ENCODE measurements around the gene CST7. TPM values are rescaled to one million over a fixed set of nuclear protein-coding genes. Genes with fewer than 3 reads are reported as not detected.
"Not testable (repeated sequence)": the region's sequence is repeated elsewhere in the genome, so short reads cannot be mapped to it uniquely, and the experiment has no call there.

The CST7 gene
- total RNA-seq, 2 experiments from 2014 or later: 10.7 to 14.0 TPM

DNA sequence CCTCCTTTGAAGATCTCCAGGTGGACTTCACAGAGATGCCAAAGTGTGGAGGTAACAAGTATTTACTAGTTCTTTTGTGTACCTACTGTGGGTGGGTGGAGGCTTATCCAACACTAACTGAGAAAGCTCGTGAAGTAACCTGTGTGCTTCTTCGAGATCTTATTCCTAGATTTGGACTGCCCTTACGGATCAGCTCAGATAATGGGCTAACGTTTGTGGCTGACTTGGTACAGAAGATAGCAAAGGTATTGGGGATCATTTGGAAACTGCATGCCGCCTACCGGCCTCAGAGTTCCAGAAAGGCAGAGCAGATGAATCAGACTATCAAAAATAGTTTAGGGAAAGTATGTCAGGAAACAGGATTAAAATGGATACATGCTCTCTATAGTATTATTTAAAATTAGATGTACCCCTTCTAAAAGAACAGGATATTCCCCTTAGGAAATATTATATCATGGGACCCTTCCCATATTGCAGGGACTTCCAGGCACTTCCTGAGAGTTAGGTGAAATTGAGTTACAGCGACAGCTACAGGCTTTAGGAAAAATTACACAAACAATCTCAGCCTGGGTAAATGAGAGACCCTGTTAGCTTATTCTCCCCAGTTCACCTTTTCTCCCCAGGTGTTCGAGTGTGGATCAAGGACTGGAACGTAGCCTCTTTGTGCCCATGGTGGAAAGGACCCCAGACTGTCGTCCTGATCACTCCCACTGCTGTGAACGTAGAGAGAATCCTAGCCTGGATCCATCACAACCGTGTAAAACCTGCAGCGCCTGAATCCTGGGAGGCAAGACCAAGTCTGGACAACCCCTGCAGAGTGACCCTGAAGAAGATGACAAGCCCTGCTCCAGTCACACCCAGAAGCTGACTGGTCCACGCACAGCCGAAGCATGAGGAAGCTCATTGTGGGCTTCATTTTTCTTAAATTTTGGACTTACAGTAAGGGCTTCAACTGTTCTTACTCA, 18.1 kb upstream of the CST7 start:
- H3K27ac Mint-ChIP-seq; H3K36me3 Mint-ChIP-seq (ENCODE audit: low read depth); H3K4me3 Mint-ChIP-seq; DNase-seq; H3K27me3 Mint-ChIP-seq; intact Hi-C loops (cut with DNase I, micrococcal nuclease); ATAC-seq; H3K9me3 Mint-ChIP-seq (ENCODE audit: low read depth): not testable (repeated sequence)
- POLR2A ChIA-PET: interaction anchor here (0.6 kb wide), 1 partner anchor 1509 kb away, joined by 3 read pairs; the partner anchor contains the start of gene NAPB
- peaks cover 15% of the 10 kb centered on the region for H3K4me1 Mint-ChIP-seq
- CTCF ChIA-PET: interaction anchor here (0.6 to 1.9 kb wide), 6 partner anchors 11 to 1015 kb away, joined by 3 to 8 read pairs (median 4); no protein-coding TSS in a partner anchor

DNA sequence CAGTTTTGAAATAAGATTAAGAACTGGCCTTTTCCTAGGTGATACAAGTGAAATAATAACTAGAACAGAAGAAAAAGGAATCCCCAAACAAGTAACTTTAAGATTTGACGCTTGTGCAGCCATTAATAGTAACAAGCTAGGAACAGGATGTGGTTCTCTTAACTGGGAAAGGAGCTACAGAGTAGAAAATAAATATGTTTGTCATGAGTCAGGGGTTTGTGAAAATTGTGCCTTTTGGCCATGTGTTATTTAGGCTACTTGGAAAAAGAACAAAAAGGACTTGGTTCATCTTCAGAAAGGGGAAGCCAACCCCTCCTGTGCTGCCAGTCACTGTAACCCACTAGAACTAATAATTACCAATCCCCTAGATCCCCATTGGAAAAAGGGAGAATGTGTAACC, 17.2 kb upstream of the CST7 start:
- H3K27ac Mint-ChIP-seq: peak overlapping the region; percentile 6
- POLR2A ChIA-PET; DNase-seq; H3K9me3 Mint-ChIP-seq (ENCODE audit: low read depth); H3K36me3 Mint-ChIP-seq (ENCODE audit: low read depth); ATAC-seq; H3K27me3 Mint-ChIP-seq; H3K4me3 Mint-ChIP-seq; intact Hi-C loops (cut with DNase I, micrococcal nuclease): not testable (repeated sequence)
- CTCF ChIA-PET: interaction anchor here (0.7 to 1.6 kb wide), 3 partner anchors 12 to 268 kb away, joined by 3 read pairs; no protein-coding TSS in a partner anchor
- peaks cover 15% of the 10 kb centered on the region for H3K4me1 Mint-ChIP-seq

DNA sequence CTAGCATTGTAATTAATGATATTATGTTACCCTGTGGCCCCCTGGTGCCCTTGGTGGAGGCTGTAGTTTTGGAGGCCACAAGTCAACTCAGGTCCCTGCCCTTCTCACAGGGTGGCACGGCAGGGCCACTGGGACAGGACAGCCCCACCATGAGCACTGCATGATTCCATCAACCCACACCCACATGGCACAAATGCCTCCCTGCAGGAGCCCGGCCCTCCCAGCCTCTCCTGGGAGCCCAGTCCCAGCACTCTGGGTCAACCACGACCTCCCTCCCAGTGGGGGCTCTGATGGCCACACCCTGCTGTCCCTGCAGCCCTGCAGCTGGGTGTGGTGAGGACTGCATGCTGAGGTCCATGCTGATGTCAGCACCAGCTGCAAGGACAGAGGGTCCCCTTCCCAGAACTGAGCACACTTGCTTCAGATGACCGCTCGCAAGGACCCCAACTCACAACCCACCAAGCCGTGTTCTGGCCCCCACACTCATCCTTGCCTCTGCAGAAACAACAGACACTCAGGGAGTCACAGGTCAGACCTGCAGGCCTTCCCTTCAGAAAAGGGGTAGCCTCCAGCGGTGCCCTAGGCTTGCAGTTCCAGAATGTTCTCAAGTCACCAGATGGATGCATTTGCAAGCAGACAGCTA, 15.7 kb upstream of the CST7 start:
- no peak overlapping the region for H3K27ac Mint-ChIP-seq
- H3K27me3 Mint-ChIP-seq: no peaks in the 10 kb centered on the region
- no peak for DNase-seq
- ATAC-seq: no peak
- intact Hi-C loops (cut with DNase I, micrococcal nuclease): no loop called here
- H3K9me3 Mint-ChIP-seq (ENCODE audit: low read depth): peaks cover 2% of the 10 kb centered on the region
- ChIA-PET POLR2A (no interaction called here), CTCF (interaction anchor here (1.6 kb wide), 1 partner anchor 151 kb away, joined by 3 read pairs; no protein-coding TSS in a partner anchor)
- peaks cover 15% of the 10 kb centered on the region for H3K4me1 Mint-ChIP-seq
- H3K4me3 Mint-ChIP-seq: no peak overlapping the region
- H3K36me3 Mint-ChIP-seq (ENCODE audit: low read depth): no peaks in the 10 kb centered on the region

DNA sequence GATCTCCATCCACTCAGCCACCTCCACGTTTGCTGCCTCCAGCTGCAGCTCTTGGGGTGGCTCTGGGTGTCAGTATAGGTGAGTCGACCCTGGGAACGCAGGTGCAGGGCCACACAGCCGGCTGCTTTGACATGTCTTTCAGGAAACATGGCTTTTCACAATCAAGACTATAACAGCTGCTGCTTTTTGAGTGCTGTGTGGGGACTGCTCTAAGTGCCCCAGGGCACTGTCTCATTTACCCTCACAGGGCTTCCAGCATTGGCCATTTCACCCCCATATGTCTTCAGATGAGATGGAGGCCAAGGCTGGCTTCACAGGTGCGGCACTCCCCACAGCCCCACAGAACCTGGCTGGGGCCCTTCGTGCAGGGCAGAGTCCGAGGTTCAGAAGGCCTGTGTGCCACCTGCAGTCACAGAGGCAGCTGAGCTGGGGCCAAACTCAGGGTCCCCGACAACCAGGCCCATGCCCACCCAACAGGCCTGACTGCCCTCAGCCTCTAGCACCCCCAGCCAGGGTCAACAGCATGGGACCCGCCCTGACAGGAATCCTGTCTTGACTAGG, 14.9 kb upstream of the CST7 start:
- ATAC-seq (no peak), DNase-seq (no peak)
- H3K4me3 Mint-ChIP-seq: no peak overlapping the region
- ChIA-PET CTCF (no interaction called here), POLR2A (no interaction called here)
- peaks cover 15% of the 10 kb centered on the region for H3K4me1 Mint-ChIP-seq
- H3K36me3 Mint-ChIP-seq (ENCODE audit: low read depth): no peaks in the 10 kb centered on the region
- intact Hi-C loops (cut with DNase I, micrococcal nuclease): no loop called here
- H3K27me3 Mint-ChIP-seq: no peaks in the 10 kb centered on the region
- no peak overlapping the region for H3K27ac Mint-ChIP-seq
- peaks cover 2% of the 10 kb centered on the region for H3K9me3 Mint-ChIP-seq (ENCODE audit: low read depth)

DNA sequence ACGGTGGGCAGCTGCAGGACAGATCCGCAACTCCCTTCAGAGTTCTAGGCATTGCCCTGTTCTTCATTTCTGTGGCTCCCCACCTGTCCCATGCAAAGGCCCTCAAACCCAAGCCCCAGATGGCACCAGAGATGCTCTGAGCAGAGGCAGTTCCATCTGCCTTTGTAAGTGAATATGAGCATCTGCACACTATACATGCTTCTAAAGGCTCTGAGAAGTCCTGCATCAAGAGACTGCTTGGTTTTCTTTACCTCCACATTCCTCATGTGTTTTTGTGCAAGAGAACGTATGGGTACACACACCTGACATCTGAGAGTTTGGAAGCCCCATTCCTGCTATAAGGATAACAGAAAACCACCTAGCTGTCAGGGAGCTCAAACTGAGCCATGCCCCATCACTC, 14.4 kb upstream of the CST7 start:
- Mint-ChIP-seq H3K27me3 (no peaks in the 10 kb centered on the region), H3K4me1 (peaks cover 15% of the 10 kb centered on the region), H3K27ac (no peak overlapping the region), H3K4me3 (no peak overlapping the region), H3K36me3 (ENCODE audit: low read depth) (no peaks in the 10 kb centered on the region), H3K9me3 (ENCODE audit: low read depth) (peaks cover 2% of the 10 kb centered on the region)
- intact Hi-C loops (cut with DNase I, micrococcal nuclease): no loop called here
- CTCF ChIA-PET: no interaction called here
- no peak for DNase-seq
- POLR2A ChIA-PET: no interaction called here
- ATAC-seq: no peak

DNA sequence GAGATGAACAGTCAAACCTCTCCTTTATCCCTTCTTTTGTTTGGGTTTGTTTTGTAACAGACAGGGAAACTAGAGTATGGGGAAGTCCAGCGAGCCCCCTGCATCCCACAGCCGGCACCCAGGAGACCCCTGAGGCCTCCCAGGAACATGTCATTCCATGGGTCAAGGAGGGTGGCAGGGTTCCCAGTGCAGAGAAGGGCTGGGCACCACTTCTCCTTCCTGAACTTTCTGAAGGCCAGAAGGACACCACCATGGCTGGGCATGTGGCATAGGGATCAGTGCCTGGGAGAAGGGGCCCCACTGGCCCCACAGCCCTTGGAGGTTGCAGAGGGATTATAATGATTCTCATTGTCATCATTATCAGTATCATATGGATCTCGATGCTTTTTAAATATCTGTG, 13.9 kb upstream of the CST7 start:
- POLR2A ChIA-PET: no interaction called here
- intact Hi-C loops (cut with DNase I, micrococcal nuclease): no loop called here

DNA sequence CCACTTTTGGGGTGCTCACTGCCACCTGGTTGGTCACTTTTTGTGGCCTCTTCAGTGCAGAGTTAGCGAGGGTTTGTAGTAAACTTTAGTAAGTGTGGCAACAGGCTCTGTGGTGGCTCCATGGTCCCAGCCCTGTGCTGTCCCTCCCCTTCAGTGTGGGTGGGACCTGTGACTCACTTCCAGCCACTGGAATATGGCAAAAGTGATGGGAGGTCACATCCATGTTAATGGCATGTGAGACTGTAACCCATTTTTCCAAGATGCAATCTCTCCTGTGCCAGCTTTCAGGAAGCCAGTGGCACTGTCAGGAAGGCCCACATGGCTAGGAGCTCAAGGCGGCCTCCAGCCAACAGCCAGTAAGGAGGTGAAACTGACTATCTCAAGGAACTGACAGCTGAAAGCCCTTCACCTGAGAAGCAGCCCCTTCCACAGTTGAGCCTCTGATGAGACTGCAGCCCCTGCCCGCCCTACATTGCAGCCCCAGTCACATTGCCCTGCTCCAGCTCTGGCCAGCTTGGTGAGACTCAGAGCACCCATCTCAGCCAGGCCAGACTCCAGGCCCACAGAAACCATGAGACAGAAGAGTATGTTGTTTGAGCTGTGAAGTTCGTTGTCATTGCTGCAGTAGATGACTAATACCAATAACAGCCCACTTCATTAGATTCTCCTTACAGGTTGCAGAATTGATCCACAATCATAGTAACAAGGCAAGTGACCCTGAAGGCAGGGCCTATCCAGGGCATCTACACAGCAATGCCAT, 13.1 kb upstream of the CST7 start:
- intact Hi-C loops (cut with DNase I, micrococcal nuclease): no loop called here
- no peak overlapping the region for H3K4me3 Mint-ChIP-seq
- POLR2A ChIA-PET: no interaction called here
- no peak overlapping the region for H3K27ac Mint-ChIP-seq
- no peaks in the 10 kb centered on the region for H3K27me3 Mint-ChIP-seq
- ATAC-seq: peak; percentile 68
- DNase-seq: no peak
- CTCF ChIA-PET: interaction anchor here (0.7 kb wide), 2 partner anchors 58 to 144 kb away, joined by 3 read pairs; no protein-coding TSS in a partner anchor
- H3K9me3 Mint-ChIP-seq (ENCODE audit: low read depth): peaks cover 2% of the 10 kb centered on the region
- H3K4me1 Mint-ChIP-seq: peaks cover 15% of the 10 kb centered on the region
- peaks cover 4% of the 10 kb centered on the region for H3K36me3 Mint-ChIP-seq (ENCODE audit: low read depth)

More for the DNA sequence above, 13.9 kb upstream of the CST7 start:
- CTCF ChIA-PET: no interaction called here
- Mint-ChIP-seq H3K9me3 (ENCODE audit: low read depth) (peaks cover 2% of the 10 kb centered on the region), H3K36me3 (ENCODE audit: low read depth) (no peaks in the 10 kb centered on the region), H3K4me1 (peaks cover 15% of the 10 kb centered on the region), H3K27me3 (no peaks in the 10 kb centered on the region), H3K27ac (no peak overlapping the region), H3K4me3 (no peak overlapping the region)
- ATAC-seq (no peak), DNase-seq (no peak)

DNA sequence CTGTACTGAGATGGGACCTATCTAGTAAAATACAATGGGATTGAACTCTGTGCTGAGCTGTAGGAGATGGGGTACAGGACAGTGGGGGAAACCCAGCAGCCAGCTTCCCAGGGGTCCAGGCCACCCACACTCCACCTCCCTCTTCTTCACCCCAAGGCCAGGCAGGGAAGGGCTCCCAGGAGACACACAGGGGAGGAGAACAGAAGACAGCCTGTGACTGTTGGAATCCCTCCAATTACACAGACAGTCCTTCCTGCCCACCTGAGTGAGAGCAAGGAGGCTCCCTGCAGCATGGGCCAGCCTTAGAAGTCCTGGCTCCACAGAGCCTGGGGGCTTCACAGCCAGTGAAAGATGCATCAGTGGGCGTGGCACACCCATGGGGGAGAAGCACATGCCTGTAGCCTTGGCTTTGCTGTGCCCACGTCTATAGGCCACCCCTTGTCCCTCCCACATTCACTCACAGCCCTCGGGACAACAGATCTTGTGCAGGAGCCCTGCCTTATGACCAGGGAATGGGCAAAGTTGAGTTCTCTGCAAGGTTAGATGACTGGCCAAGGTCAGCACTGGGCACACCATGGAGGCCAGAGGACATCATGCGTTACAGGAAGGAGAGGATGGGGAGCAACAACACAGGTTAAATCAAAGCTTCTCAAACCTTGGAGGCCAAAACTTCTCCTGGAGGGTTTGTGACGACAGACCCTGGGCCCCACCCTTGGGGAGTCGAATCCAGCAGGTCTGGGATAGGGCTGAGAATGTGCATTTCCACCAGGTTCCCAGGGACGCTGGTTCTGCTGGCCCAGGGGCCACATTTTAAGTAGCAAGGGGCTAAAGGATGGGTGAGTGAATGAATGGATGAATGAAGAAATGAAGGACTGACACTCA, 12.3 kb upstream of the CST7 start:
- intact Hi-C loops (cut with DNase I, micrococcal nuclease): no loop called here
- ATAC-seq (no peak), DNase-seq (no peak)
- H3K4me1 Mint-ChIP-seq: peaks cover 8% of the 10 kb centered on the region
- no peak overlapping the region for H3K27ac Mint-ChIP-seq
- peaks cover 4% of the 10 kb centered on the region for H3K36me3 Mint-ChIP-seq (ENCODE audit: low read depth)
- CTCF ChIA-PET: interaction anchor here (0.7 kb wide), 2 partner anchors 120 to 145 kb away, joined by 3 read pairs; no protein-coding TSS in a partner anchor
- H3K9me3 Mint-ChIP-seq (ENCODE audit: low read depth): peaks cover 2% of the 10 kb centered on the region
- H3K4me3 Mint-ChIP-seq: no peak overlapping the region
- no peaks in the 10 kb centered on the region for H3K27me3 Mint-ChIP-seq
- POLR2A ChIA-PET: no interaction called here

DNA sequence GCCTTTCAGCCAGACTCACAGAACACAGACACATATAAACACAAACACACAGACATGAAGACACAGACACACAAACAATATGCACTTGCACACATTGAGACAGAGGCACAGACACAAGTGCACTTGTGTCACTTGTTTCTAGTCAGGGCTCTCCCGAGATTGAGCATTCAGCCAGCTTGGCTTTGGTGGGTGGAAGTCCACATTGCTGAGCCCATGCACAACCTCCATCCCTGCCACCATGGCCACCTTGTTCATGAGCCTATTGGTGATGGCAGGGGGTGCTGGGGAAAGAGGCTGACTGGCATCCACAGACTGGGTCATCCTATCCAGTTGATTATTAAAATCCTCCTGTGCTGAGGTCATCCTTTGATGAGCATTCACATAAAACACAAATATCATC, 11.5 kb upstream of the CST7 start:
- Mint-ChIP-seq H3K4me3 (no peak overlapping the region), H3K27me3 (no peaks in the 10 kb centered on the region), H3K9me3 (ENCODE audit: low read depth) (peaks cover 4% of the 10 kb centered on the region), H3K4me1 (peaks cover under 1% of the 10 kb centered on the region), H3K36me3 (ENCODE audit: low read depth) (peaks cover 6% of the 10 kb centered on the region), H3K27ac (no peak overlapping the region)
- ChIA-PET CTCF (interaction anchor here (0.7 kb wide), 1 partner anchor 119 kb away, joined by 3 read pairs; no protein-coding TSS in a partner anchor), POLR2A (no interaction called here)
- ATAC-seq: no peak
- no peak for DNase-seq
- intact Hi-C loops (cut with DNase I, micrococcal nuclease): no loop called here

DNA sequence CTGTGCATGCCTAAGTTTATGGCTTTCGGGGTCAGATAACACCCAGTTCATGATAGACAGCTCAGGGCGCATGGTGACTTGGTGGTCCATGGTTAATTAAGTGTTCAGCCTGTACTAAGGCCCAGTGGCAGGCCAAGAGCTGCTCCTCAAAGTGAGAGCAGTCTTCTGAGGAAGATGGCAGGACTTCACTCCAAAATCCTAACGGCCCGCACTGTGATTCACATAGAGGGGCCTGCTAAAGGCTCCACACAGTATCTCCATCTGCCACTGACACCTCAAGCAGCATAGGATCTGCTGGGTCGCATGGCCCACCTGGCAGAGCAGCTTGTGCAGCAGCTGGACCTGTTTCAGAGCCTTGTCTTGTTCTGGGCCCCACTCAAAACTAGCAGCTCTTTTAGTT, 10.6 kb upstream of the CST7 start:
- ATAC-seq: no peak
- H3K36me3 Mint-ChIP-seq (ENCODE audit: low read depth): peaks cover 6% of the 10 kb centered on the region
- no peak for DNase-seq
- intact Hi-C loops (cut with DNase I, micrococcal nuclease): no loop called here
- H3K27ac Mint-ChIP-seq: no peak overlapping the region
- H3K4me3 Mint-ChIP-seq: no peak overlapping the region
- ChIA-PET CTCF (no interaction called here), POLR2A (no interaction called here)
- H3K4me1 Mint-ChIP-seq: no peaks in the 10 kb centered on the region
- H3K9me3 Mint-ChIP-seq (ENCODE audit: low read depth): peaks cover 4% of the 10 kb centered on the region
- no peaks in the 10 kb centered on the region for H3K27me3 Mint-ChIP-seq
